Activated naive CD8-positive, alpha-beta T cell treated with anti-CD3 and anti-CD28 coated beads, Interleukin-2, amount 10 ng/mL, durations not matched to agents 7 days and 5 days (primary cell): Measurements from ENCODE around the gene CA10. TPM values are rescaled to one million over a fixed set of nuclear protein-coding genes. Genes with fewer than 3 reads are reported as not detected.

Experiments
- ATAC-seq: fragments of 150-1000 bp; cut with Tn5 transposase; one replicate; pipeline ENCODE4 v1.10.0; 2021; ENCODE audit warnings: low read depth, moderate library complexity
- POLR2A ChIA-PET: fragments of 350-600 bp; sonication (Branson Sonifier 250); formaldehyde crosslinking; loops from one replicate; lab custom pipeline; 2021; ENCODE audit warnings: antibody characterized with exemption; lab: Charles Lee
- DNase-seq: peaks from one replicate; pipeline ENCODE4 v3.0.0; 2021
- H3K27ac Mint-ChIP-seq: one replicate; pipeline ENCODE4 v1.8.0; 2022; ENCODE audit warnings: mild to moderate bottlenecking, mixed read lengths
- H3K27me3 Mint-ChIP-seq: one replicate; pipeline ENCODE4 v1.8.0; 2022; ENCODE audit warnings: mild to moderate bottlenecking, moderate library complexity, mixed read lengths
- H3K36me3 Mint-ChIP-seq: one replicate; pipeline ENCODE4 v1.8.0; 2021; ENCODE audit warnings: mild to moderate bottlenecking, mixed read lengths
- H3K4me1 Mint-ChIP-seq: one replicate; pipeline ENCODE4 v1.8.0; 2021; ENCODE audit warnings: mixed read lengths
- H3K4me3 Mint-ChIP-seq: one replicate; pipeline ENCODE4 v1.8.0; 2022; ENCODE audit warnings: mild to moderate bottlenecking, moderate library complexity, mixed read lengths
- H3K9me3 Mint-ChIP-seq: one replicate; pipeline ENCODE4 v1.8.0; 2021; ENCODE audit warnings: mixed read lengths
- total RNA-seq, 2 experiments: library from RNA; stranded (reverse); gene quantifications; one replicate each; pipeline ENCODE4 v1.2.3, GENCODE V29; 2021

Gene CA10
- total RNA-seq, 2 experiments from 2014 or later: 0.20 TPM; not detected in 1

DNA sequence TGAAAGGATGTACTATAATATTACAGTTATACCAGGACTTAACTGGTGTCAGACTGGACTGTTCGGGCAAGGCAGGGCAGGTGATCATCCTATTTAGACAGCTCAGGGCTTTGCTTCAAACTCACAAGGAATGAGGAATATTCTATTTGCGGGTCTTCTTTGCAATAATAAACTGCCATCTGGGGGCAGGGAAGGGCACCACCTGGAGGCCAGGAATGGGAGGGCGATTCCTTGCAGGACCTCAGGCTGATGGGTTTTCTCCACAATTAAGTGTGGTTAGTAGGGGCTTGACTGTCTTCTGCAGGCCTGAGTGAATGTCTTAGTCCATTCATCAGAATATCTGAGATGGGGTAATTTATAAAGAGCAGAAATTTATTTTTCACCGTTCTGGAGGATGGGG is 424.1 kb downstream of the CA10 start:
- POLR2A ChIA-PET: interaction anchor here (0.6 kb wide), 1 partner anchor 64 kb away, joined by 4 read pairs; no protein-coding TSS in a partner anchor
- no peak overlapping the region for H3K27ac Mint-ChIP-seq
- H3K27me3 Mint-ChIP-seq: peaks cover 14% of the 10 kb centered on the region
- no peak overlapping the region for H3K4me3 Mint-ChIP-seq
- H3K36me3 Mint-ChIP-seq: no peaks in the 10 kb centered on the region
- ATAC-seq (no peak), DNase-seq (no peak)
- no peaks in the 10 kb centered on the region for H3K9me3 Mint-ChIP-seq
- no peaks in the 10 kb centered on the region for H3K4me1 Mint-ChIP-seq

DNA sequence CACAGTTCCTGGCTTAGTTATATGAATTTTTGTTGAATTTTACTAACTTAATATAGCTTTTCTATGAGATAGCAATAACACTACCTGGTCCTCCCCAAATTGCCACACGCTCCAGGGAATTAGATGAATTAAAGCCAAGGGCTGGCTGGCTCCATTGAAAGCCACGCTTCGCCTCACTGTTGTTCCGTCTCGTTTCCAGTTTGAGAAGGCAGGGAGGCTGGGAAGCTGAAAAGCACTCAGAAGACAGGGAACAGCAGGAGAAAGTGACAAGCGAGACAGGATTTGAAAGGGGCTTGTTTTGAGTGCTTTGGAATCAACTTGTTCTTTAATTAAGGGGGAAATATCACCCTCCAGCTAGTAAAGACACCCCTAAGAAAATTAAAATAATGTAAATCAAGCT is 425.3 kb downstream of the CA10 start:
- H3K4me1 Mint-ChIP-seq: no peaks in the 10 kb centered on the region
- H3K27me3 Mint-ChIP-seq: peaks cover 14% of the 10 kb centered on the region
- no peaks in the 10 kb centered on the region for H3K9me3 Mint-ChIP-seq
- POLR2A ChIA-PET: no interaction called here
- ATAC-seq (no peak), DNase-seq (no peak)
- H3K36me3 Mint-ChIP-seq: no peaks in the 10 kb centered on the region
- no peak overlapping the region for H3K4me3 Mint-ChIP-seq
- H3K27ac Mint-ChIP-seq: no peak overlapping the region

DNA sequence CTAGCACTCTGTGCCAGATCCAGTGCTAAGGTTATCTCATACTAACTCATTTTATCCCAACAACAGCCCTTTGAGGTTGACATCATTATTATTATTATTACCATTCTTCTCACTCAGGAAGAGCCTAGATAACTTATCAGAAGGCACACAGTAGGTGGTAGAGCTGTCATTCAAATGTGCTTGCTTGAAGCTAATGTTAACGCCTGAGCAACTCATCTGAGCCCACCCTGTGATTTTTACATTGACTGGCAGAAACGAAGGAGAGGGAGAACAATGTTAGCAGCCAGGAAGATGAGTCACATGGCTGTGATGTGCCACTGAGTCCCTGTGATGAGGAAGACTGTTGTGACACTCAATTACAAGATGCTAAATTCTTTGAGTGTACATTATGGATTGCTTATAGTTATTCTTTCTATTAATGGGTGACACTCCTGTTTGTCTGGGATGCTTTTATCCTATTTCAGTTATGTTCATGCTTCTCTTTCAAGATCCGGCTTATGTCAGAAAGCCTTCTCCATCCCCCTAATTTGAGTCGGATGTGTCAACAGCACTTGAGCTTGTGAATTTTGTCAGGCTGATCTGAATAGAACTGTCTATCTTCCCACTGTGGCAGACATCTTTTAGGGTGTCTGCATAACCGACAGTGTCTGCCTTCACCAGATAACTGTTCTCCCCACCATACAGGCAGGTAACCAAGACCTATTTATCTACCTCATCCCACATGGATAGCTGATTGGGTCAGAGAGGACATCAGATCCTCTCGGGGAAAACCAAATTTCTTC is 426.4 kb downstream of the CA10 start:
- DNase-seq (no peak), ATAC-seq (no peak)
- H3K4me3 Mint-ChIP-seq: no peak overlapping the region
- no peaks in the 10 kb centered on the region for H3K36me3 Mint-ChIP-seq
- H3K9me3 Mint-ChIP-seq: no peaks in the 10 kb centered on the region
- peaks cover 15% of the 10 kb centered on the region for H3K27me3 Mint-ChIP-seq
- POLR2A ChIA-PET: no interaction called here
- H3K27ac Mint-ChIP-seq: no peak overlapping the region
- H3K4me1 Mint-ChIP-seq: peaks cover under 1% of the 10 kb centered on the region

DNA sequence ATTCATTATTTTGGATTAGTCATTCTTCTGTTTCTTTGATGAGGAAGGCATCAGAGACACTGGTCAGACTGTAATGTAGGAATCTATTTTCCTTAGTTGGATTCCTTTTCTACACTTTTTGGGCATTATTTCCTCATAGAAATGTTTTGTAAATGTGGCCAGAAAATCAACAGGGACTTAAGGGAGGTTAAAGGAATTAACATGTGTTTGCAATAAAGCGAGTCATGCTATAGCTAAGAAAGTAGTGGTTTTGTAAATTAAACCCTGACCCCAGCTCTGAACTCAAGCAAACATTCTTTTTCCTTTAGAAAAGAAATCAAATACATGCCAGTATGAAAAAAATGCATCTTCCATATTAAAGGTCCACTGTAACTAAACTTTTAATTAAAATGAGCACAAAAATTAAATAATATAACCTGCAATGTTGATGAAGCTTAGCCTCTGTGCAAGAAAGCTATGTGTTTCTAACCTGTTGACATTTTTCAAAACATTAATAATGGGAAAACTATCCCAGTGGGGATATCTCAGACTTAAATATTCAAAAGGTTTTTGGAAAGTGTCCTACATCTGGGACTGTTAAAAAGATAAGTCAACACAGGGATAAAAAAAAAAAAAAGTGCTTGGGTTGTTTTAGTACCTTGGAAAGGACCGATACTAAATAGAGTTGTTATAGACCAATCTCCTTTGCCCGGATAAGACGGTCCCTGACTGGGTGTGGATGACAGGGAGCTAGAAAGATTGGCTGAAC is 428.0 kb downstream of the CA10 start:
- POLR2A ChIA-PET: no interaction called here
- no peak for DNase-seq
- no peaks in the 10 kb centered on the region for H3K9me3 Mint-ChIP-seq
- H3K27me3 Mint-ChIP-seq: peaks cover 19% of the 10 kb centered on the region
- no peak overlapping the region for H3K27ac Mint-ChIP-seq
- H3K4me3 Mint-ChIP-seq: no peak overlapping the region
- H3K36me3 Mint-ChIP-seq: no peaks in the 10 kb centered on the region
- H3K4me1 Mint-ChIP-seq: peaks cover 2% of the 10 kb centered on the region
- ATAC-seq: no peak

DNA sequence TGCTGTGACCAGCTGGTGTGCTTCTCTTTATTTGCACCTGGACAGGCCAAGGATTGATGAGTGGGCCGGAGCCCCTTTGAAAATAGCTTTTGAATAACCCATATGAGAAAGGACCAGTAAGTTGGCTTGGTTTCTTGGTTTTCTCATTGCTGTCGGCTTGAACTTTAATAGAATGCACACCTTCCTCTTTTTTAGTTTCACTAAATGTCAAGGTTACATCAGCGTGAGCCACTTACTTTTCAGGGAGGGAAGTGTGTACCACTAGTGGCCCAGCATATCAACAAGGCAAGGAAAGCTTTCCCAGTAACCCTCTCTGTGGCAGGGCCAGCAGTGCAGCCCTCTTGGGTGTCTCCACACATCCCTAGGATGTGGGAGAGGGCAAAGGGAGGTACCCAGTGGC is 433.3 kb downstream of the CA10 start:
- H3K27me3 Mint-ChIP-seq: peaks cover 5% of the 10 kb centered on the region
- peaks cover 2% of the 10 kb centered on the region for H3K4me1 Mint-ChIP-seq
- H3K27ac Mint-ChIP-seq: no peak overlapping the region
- no peaks in the 10 kb centered on the region for H3K9me3 Mint-ChIP-seq
- ATAC-seq (no peak), DNase-seq (no peak)
- no peaks in the 10 kb centered on the region for H3K36me3 Mint-ChIP-seq
- H3K4me3 Mint-ChIP-seq: no peak overlapping the region
- POLR2A ChIA-PET: no interaction called here

DNA sequence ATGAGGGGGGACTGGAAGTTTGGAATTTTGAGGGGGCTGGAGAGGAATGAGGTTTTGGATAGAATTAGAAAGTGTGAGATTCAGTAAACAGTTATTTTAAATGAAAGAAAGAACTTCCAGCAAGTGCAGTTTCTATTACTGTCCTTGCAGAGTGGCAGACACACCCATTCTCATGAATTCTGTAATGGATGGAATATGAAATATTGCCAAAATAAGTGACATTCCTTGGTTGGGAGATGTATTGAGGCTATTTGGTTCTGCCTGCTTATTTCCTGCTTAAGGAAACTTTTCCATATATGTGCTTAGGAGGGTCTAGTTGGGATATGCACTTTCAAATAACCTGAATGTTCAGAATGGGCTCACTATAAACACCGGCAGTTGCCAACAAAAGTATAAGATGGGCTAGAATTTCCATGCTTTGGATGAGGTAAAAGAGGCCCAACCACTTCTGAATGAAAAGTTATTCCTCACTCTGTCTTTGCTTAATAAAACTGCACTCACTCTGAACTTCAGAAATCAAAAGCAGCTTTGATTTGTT is 434.4 kb downstream of the CA10 start:
- Mint-ChIP-seq H3K36me3 (no peaks in the 10 kb centered on the region), H3K9me3 (no peaks in the 10 kb centered on the region), H3K27ac (no peak overlapping the region), H3K4me3 (no peak overlapping the region), H3K4me1 (peaks cover 2% of the 10 kb centered on the region), H3K27me3 (peaks cover 5% of the 10 kb centered on the region)
- POLR2A ChIA-PET: no interaction called here
- no peak for DNase-seq
- ATAC-seq: no peak

DNA sequence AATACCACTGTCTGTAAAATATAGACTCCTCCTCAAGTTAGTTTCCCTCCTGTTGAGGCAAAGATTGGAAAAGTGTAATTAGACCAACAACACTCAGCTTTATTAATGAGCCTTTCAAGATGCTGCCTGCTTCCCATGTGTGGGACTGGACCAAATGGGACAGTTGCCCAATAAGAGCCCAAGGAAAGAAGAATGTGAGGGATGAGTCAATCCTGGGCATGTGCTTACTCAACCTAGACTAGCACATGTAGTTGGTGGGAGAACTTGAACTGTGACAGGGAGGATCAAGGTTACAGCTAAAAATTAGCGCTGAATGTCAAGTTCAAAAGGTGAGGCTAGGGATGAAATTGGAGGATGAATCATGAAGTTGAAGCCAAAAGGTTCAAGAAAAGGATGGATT is 435.5 kb downstream of the CA10 start:
- H3K27ac Mint-ChIP-seq: no peak overlapping the region
- no peak for ATAC-seq
- H3K36me3 Mint-ChIP-seq: no peaks in the 10 kb centered on the region
- POLR2A ChIA-PET: no interaction called here
- H3K9me3 Mint-ChIP-seq: no peaks in the 10 kb centered on the region
- H3K4me3 Mint-ChIP-seq: no peak overlapping the region
- no peak for DNase-seq
- peaks cover 5% of the 10 kb centered on the region for H3K27me3 Mint-ChIP-seq
- peaks cover 2% of the 10 kb centered on the region for H3K4me1 Mint-ChIP-seq

DNA sequence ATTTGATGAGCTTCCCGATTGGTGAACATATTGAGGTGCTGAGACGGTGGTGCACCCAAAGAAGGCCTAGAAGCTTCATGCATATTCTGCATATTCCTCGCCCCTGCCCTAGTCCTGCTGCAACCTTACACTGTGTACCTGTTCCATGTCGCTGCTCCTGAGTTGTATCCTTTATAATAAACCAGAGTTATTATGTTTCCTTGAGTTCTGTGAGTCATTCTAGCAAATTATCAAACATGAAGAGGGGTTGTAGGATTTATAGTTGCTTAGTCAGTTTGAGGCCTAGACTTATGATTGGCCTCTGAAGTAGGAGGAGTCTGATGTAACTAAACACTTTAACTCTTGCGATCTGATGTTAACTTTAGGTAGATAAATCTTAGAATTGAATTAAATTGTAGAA is 436.8 kb downstream of the CA10 start:
- POLR2A ChIA-PET: no interaction called here

DNA sequence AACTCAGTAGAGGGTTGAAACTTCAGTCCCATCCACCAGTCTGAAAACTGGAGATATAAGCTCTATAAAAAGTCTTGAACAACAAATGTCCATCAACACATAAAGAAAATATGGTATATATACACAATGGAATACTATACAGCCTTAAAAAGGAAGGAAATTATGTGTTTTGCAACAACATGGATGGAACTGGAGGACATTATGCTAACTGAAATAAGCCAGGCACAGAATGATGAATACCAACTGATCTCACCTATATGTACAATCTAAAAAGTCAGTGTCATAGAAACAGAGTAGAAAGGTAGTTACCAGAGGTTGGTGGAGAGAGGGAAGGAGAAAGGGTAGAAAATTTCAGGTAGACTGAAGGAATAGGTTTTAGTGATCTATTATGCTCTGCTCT is 438.1 kb downstream of the CA10 start:
- H3K4me3 Mint-ChIP-seq: no peak overlapping the region
- no peaks in the 10 kb centered on the region for H3K4me1 Mint-ChIP-seq
- no peak for ATAC-seq
- no peak for DNase-seq
- H3K36me3 Mint-ChIP-seq: no peaks in the 10 kb centered on the region
- POLR2A ChIA-PET: no interaction called here
- no peaks in the 10 kb centered on the region for H3K9me3 Mint-ChIP-seq
- no peak overlapping the region for H3K27ac Mint-ChIP-seq
- H3K27me3 Mint-ChIP-seq: no peaks in the 10 kb centered on the region

More for the DNA sequence above, 436.8 kb downstream of the CA10 start:
- H3K9me3 Mint-ChIP-seq: no peaks in the 10 kb centered on the region
- H3K27ac Mint-ChIP-seq: no peak overlapping the region
- no peak for ATAC-seq
- H3K36me3 Mint-ChIP-seq: no peaks in the 10 kb centered on the region
- H3K27me3 Mint-ChIP-seq: peaks cover 3% of the 10 kb centered on the region
- no peak for DNase-seq
- no peak overlapping the region for H3K4me3 Mint-ChIP-seq
- H3K4me1 Mint-ChIP-seq: no peaks in the 10 kb centered on the region

DNA sequence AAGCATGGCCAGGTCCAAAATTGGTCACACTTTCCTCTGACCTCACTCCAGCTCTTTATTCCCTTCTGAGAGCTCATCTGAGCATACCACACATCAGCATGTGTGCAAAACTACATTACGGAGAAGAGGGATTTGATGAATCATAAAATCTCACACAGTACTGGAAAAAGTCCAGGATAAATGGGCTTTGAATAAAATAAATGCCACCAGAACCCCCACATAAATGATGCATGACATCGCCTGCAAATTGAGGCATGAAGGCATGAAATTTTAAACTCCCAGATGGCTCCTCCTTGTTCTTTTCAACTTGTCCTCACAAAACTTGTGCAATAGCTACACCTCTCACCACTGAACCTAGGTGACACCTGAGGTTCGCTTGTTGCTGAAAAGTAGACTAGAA is 439.5 kb downstream of the CA10 start:
- H3K9me3 Mint-ChIP-seq: no peaks in the 10 kb centered on the region
- POLR2A ChIA-PET: no interaction called here
- H3K27ac Mint-ChIP-seq: no peak overlapping the region
- H3K4me3 Mint-ChIP-seq: no peak overlapping the region
- H3K4me1 Mint-ChIP-seq: no peaks in the 10 kb centered on the region
- no peaks in the 10 kb centered on the region for H3K27me3 Mint-ChIP-seq
- DNase-seq (no peak), ATAC-seq (no peak)
- no peaks in the 10 kb centered on the region for H3K36me3 Mint-ChIP-seq

DNA sequence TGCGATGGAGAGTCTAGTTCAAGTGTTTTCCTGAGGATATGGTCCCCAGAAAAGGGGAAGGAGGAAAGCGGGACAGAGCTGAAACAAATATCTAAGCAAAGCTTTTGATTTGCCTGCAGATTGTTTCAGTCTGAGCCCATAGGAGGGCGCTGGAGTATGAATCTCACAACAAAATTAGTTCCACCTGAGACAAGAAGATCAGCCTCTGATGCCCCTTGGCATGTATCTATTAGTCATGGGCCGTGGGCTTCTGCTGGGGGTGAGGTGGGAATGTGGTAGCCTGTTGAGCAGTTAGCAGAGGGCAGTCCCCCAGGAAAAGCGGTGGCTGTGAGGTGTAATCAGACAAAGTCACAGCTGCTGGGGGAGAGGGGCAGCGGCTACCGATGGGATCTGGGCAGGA is 446.9 kb downstream of the CA10 start:
- POLR2A ChIA-PET: no interaction called here
- Mint-ChIP-seq H3K9me3 (no peaks in the 10 kb centered on the region), H3K4me1 (no peaks in the 10 kb centered on the region), H3K4me3 (no peak overlapping the region), H3K36me3 (no peaks in the 10 kb centered on the region), H3K27me3 (peaks cover 24% of the 10 kb centered on the region), H3K27ac (no peak overlapping the region)
- DNase-seq (no peak), ATAC-seq (no peak)

DNA sequence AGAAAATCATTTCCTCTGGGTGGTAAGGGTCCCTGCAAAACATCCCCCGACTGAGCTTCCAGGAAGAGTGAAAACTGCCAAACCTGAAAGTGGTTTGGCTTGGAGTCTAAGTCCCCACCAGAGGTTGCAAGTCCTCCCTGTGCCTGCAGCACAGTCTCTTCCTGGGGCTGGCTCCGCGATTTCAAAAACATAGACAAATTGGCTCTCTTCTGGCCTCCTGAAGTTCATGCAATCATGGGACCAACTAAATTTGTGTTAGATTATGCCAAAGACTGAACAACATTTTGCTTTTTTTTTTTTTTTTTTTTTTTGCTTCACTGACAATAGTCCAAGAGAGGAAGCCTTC is 447.9 kb downstream of the CA10 start:
- ATAC-seq (no peak), DNase-seq (no peak)
- no peak overlapping the region for H3K4me3 Mint-ChIP-seq
- H3K27me3 Mint-ChIP-seq: peaks cover 24% of the 10 kb centered on the region
- POLR2A ChIA-PET: no interaction called here
- no peaks in the 10 kb centered on the region for H3K9me3 Mint-ChIP-seq
- H3K4me1 Mint-ChIP-seq: no peaks in the 10 kb centered on the region
- H3K36me3 Mint-ChIP-seq: no peaks in the 10 kb centered on the region
- H3K27ac Mint-ChIP-seq: no peak overlapping the region

DNA sequence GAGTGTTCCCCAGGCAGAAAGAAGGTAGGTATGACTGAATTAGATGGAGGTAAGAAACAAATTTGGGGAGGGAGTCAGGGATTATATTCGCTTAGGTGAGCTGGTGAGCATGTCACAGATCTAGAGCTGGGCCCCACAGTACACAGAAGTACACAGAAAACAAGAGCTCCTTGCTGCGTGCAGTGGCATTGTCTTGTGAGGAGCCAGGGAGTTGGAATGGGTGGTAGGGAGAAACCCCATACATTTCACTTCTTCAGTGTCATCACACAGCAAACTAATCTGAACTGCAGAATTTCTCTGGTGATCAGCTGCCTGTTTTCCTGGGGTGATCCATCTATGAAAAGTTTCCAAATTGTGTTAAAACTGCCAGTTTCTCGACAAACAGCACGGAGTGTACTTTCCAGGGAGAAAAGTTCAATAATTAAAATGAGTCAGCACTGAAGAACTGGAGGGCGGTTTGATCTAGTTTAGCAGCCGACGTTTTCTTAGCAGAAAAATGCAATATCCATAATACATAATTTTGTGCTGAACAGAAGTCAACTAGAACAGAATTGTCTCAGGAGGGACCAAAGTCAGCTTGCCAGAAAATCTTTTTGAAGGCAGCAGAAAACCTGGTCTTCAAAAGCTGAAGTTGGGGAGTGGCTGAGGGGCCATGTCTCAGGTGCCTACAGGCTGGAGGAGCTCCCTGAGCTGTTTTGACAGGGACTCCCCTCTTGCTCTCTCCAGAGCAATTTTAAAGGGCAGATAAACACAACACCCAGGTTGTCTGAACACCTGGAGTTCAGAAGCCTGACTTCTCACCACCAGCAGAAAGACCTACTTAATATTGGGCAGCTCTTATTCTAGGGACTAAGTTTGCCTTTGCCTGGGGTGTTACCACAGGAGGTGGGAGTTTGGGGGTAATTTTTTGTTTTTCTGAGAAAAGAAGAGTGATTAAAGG is 448.6 kb downstream of the CA10 start:
- H3K4me3 Mint-ChIP-seq: no peak overlapping the region
- no peak for DNase-seq
- no peak for ATAC-seq
- H3K27ac Mint-ChIP-seq: no peak overlapping the region
- no peaks in the 10 kb centered on the region for H3K4me1 Mint-ChIP-seq
- POLR2A ChIA-PET: no interaction called here
- H3K36me3 Mint-ChIP-seq: no peaks in the 10 kb centered on the region
- H3K9me3 Mint-ChIP-seq: no peaks in the 10 kb centered on the region
- H3K27me3 Mint-ChIP-seq: peaks cover 24% of the 10 kb centered on the region
